ENCODE results near the gene WDR1.

Gene WDR1

GRCh38 chr4:10116569-10117358 lies at the start of gene WDR1:
WDR1 (minus strand) TSS chr4:10116799; CDS start chr4:10116666, 133 bp downstream.
- DNase-seq (ENCODE audit: low spot score): peak; percentile 95

GRCh38 chr4:10164877-10165283 lies 48.3 kb upstream of the WDR1 start:
- peak; percentile 17 for DNase-seq (ENCODE audit: low spot score)

GRCh38 chr4:10163296-10163695 lies 46.7 kb upstream of the WDR1 start:
- no peak for DNase-seq (ENCODE audit: low spot score)

- no peak for DNase-seq (ENCODE audit: low spot score)
Observed at GRCh38 chr4:10162341-10163000, 45.9 kb upstream of the WDR1 start.

- DNase-seq (ENCODE audit: low spot score): peak; percentile 43
Observed at GRCh38 chr4:10161840-10162239, 45.2 kb upstream of the WDR1 start.

GRCh38 chr4:10161146-10161545 lies 44.5 kb upstream of the WDR1 start:
- DNase-seq (ENCODE audit: low spot score): no peak

GRCh38 chr4:10160281-10160856 lies 43.8 kb upstream of the WDR1 start:
- DNase-seq (ENCODE audit: low spot score): no peak

GRCh38 chr4:10159671-10160070 lies 43.1 kb upstream of the WDR1 start:
- no peak for DNase-seq (ENCODE audit: low spot score)

- DNase-seq (ENCODE audit: low spot score): no peak
Observed at GRCh38 chr4:10158333-10158942, 41.8 kb upstream of the WDR1 start.

- DNase-seq (ENCODE audit: low spot score): peak; percentile 48
Observed at GRCh38 chr4:10157478-10158332, 41.1 kb upstream of the WDR1 start.

- DNase-seq (ENCODE audit: low spot score): no peak
Observed at GRCh38 chr4:10154241-10154640, 37.6 kb upstream of the WDR1 start.

GRCh38 chr4:10153161-10153560 lies 36.6 kb upstream of the WDR1 start:
- no peak for DNase-seq (ENCODE audit: low spot score)

GRCh38 chr4:10151182-10151581 lies 34.6 kb upstream of the WDR1 start:
- no peak for DNase-seq (ENCODE audit: low spot score)

- DNase-seq (ENCODE audit: low spot score): no peak
Observed at GRCh38 chr4:10144966-10145365, 28.4 kb upstream of the WDR1 start.

GRCh38 chr4:10144479-10144878 lies 27.9 kb upstream of the WDR1 start:
- DNase-seq (ENCODE audit: low spot score): no peak

GRCh38 chr4:10143171-10143570 lies 26.6 kb upstream of the WDR1 start:
- no peak for DNase-seq (ENCODE audit: low spot score)

- no peak for DNase-seq (ENCODE audit: low spot score)
Observed at GRCh38 chr4:10140866-10141759, 24.5 kb upstream of the WDR1 start.

- DNase-seq (ENCODE audit: low spot score): no peak
Observed at GRCh38 chr4:10139518-10139917, 22.9 kb upstream of the WDR1 start.

- DNase-seq (ENCODE audit: low spot score): no peak
Observed at GRCh38 chr4:10135260-10135659, 18.7 kb upstream of the WDR1 start.

GRCh38 chr4:10134141-10134540 lies 17.5 kb upstream of the WDR1 start:
- DNase-seq (ENCODE audit: low spot score): no peak

- DNase-seq (ENCODE audit: low spot score): no peak
Observed at GRCh38 chr4:10131202-10131601, 14.6 kb upstream of the WDR1 start.

All from activated CD4-positive, alpha-beta T cell treated with anti-CD3 and anti-CD28 coated beads, Interleukin-2, Interleukin-4, amounts not matched to agents 100 ng/mL and 50 ng/mL, durations not matched to agents 16 hours and 8 hours (primary cell).